Brain microvascular endothelial cell (primary cell): ENCODE measurements around the gene THSD7A.
A peak's percentile ranks its signal among the peaks of the same experiment; 100 is the strongest.

Source experiments
- DNase-seq: peaks from one replicate; pipeline ENCODE4 v3.0.0-alpha.2; 2020
- H3K27ac ChIP-seq: fragments of 250-450 bp; sonication (Bioruptor Pico); 2 replicates; pipeline ENCODE4 v1.5.1; 2020; ENCODE audit warnings: mild to moderate bottlenecking, moderate library complexity
- H3K27me3 ChIP-seq: fragments of 250-450 bp; sonication (Bioruptor Pico); replicated peaks from 2 replicates; pipeline ENCODE4 v1.5.1; 2020; ENCODE audit warnings: mild to moderate bottlenecking
- H3K36me3 ChIP-seq: fragments of 250-450 bp; sonication (Bioruptor Pico); replicated peaks from 2 replicates; pipeline ENCODE4 v1.5.1; 2020; ENCODE audit warnings: mild to moderate bottlenecking
- H3K4me3 ChIP-seq: 2 replicates; pipeline ENCODE4 v1.5.1; 2011; ENCODE audit warnings: low read depth, mild to moderate bottlenecking, control low read depth, low read length, moderate library complexity
- in situ Hi-C: cut with HindIII; loops from 2 replicates; pipeline ENCODE4 v1.10.0; 2017; ENCODE audit warnings: low sequenced_read_pairs, low pct_ligation_motif_present
- TF ChIP-seq, protein P1 (sequence below): IDR thresholded peaks from 2 replicates; pipeline ENCODE4 v1.5.1; 2011; ENCODE audit warnings: low read depth, mild to moderate bottlenecking, moderate library complexity, low read length, control low read depth, inconsistent platforms; ENCODE audit errors: missing control alignments

The THSD7A gene

DNA sequence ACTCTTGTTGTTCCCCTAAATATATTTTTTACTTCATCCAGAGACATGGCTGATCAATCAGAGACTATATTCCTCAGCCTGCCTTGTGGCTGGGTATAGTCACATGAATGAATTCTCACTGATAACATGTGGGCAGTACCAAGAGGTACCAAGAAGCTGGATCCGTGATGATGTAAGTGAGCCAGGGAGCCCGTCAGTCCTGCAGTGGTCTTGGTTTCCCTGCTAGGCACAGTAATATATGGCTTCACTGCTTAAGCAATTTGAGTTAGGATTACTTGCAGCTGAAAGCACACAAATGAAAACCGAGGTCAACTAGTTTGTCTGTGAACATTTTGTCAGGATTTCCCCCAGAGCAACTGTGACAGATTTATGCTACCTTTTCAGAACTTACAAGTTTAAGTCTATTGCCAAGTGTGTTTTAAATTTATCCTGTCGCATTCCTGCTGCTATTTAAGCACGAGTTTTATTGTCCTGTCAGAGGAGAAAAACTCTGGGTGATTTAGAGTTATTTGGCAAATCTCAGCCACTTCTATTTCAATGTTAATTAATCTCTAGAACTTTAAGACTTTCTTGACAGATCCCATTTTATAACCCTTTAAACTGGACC is 476.5 kb downstream of the THSD7A start:
- DNase-seq, result no peak
- Histone ChIP-seq H3K27ac (no peak overlapping the region), H3K4me3 (no peak overlapping the region), H3K27me3 (no peaks in the 10 kb centered on the region), H3K36me3 (no peaks in the 10 kb centered on the region)
- in situ Hi-C loops, result no loop called here
- TF ChIP-seq, protein P1, sequence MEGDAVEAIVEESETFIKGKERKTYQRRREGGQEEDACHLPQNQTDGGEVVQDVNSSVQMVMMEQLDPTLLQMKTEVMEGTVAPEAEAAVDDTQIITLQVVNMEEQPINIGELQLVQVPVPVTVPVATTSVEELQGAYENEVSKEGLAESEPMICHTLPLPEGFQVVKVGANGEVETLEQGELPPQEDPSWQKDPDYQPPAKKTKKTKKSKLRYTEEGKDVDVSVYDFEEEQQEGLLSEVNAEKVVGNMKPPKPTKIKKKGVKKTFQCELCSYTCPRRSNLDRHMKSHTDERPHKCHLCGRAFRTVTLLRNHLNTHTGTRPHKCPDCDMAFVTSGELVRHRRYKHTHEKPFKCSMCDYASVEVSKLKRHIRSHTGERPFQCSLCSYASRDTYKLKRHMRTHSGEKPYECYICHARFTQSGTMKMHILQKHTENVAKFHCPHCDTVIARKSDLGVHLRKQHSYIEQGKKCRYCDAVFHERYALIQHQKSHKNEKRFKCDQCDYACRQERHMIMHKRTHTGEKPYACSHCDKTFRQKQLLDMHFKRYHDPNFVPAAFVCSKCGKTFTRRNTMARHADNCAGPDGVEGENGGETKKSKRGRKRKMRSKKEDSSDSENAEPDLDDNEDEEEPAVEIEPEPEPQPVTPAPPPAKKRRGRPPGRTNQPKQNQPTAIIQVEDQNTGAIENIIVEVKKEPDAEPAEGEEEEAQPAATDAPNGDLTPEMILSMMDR, result no peak

DNA sequence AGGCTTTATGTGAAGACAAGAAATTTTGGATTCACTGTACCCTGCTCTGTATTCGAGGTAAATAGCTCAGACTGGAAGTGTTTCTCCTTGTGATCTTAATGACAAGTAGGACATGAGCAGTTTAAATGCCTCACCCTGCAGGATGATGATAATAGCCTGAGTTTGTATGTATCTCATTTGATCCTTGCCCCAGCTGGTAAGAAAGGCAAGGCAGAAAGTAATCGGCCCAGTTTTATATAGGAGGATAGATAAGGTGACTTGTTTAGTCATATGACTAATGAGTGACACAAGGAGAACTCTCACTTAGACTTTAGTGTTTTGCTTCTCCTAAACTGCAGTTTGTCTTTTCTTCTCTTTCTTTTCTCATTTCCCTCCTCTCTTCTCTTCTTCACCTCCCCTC is 485.7 kb downstream of the THSD7A start:
- no peaks in the 10 kb centered on the region for H3K27me3 ChIP-seq
- in situ Hi-C loops, result no loop called here
- no peak overlapping the region for H3K27ac ChIP-seq
- H3K36me3 ChIP-seq, result no peaks in the 10 kb centered on the region
- H3K4me3 ChIP-seq, result no peak overlapping the region
- TF ChIP-seq, protein P1, result no peak
- no peak for DNase-seq

DNA sequence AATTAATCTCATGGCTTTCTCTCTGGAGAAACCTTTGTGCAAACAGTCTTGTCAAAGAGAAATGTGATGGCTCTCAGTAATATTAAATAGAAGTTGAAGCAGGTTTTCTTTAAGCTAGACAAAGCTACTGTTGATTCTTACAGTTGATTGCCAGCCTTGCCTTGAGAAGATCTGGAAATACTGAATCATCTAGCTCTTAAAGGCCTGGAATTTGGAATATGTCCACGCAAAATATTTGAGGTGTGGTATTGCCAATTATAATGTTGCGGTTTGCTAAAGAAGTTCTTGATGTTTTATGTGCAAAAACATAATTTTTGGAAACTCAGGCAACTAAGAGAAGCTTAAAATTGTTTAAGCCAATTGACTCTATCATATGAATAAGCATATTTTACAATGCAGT is 486.4 kb downstream of the THSD7A start:
- H3K36me3 ChIP-seq, result no peaks in the 10 kb centered on the region
- TF ChIP-seq, protein P1, result no peak
- H3K27me3 ChIP-seq, result no peaks in the 10 kb centered on the region
- DNase-seq, result no peak
- H3K27ac ChIP-seq, result no peak overlapping the region
- no peak overlapping the region for H3K4me3 ChIP-seq
- in situ Hi-C loops, result no loop called here

DNA sequence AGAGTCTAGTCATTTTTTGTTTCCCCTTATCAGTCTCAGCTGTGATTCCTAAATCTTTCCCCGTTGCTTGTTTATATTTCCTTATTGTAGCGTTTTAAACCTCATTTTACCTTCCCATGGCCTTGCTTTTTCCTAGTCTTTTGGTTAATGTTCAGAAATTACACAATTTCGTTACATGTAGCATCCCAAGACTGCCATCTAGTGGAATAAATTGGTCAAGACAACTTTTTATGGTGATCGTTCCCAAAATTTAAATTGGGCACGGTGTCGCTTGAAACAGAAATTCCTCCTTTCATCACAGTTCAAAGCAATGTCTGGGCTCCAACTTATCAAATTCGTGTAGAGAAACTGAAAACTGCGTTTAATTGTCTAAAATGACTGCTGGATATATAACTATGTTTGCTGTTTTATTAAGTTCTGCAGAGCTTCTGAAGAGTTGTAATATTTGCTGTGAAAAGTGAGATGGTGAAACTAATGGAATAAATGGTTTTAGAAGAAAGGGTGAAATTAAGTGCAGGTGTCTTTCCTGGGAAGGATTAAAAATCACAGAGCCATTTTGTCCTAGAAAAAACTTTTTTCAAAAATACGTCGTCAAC is 488.1 kb downstream of the THSD7A start:
- Histone ChIP-seq H3K36me3 (no peaks in the 10 kb centered on the region), H3K27ac (no peak overlapping the region), H3K27me3 (no peaks in the 10 kb centered on the region), H3K4me3 (no peak overlapping the region)
- TF ChIP-seq, protein P1, result peak; percentile 58
- peak; percentile 14 for DNase-seq
- in situ Hi-C loops, result no loop called here

DNA sequence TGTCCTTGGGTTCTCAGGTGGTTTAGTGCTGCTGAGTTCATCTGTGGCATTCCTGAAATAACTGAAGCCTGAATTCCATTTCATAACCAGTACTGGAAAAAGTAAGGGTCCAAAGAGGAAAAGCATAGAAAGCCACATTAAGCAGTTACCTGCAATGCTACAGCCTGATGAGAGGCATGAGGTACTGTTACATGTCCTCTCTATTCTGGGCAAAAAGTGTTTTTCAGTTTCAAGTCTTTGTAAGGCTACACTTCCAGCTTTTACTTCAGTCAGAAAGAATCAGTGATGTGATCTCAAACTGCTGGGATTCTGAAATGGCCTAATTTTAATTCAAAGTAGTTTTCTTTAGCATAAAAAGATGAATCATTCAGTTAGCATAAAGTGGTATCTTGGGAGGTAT is 488.9 kb downstream of the THSD7A start:
- Histone ChIP-seq H3K27ac (no peak overlapping the region), H3K36me3 (no peaks in the 10 kb centered on the region), H3K27me3 (no peaks in the 10 kb centered on the region), H3K4me3 (no peak overlapping the region)
- in situ Hi-C loops, result no loop called here
- DNase-seq, result no peak
- TF ChIP-seq, protein P1, result no peak
